HG02798 (cell line): ENCODE results near the gene SUN3.
"Not testable (repeated sequence)": the region's sequence is repeated elsewhere in the genome, so short reads cannot be mapped to it uniquely, and the experiment has no call there.

Experiments
- ATAC-seq: cut with Tn5 transposase; IDR thresholded peaks from one replicate; pipeline ENCODE4 v1.9.1; 2021; ENCODE audit warnings: mild to moderate bottlenecking; ENCODE audit not compliant: unreplicated experiment, poor library complexity

SUN3 gene

GRCh38 chr7:47980648-47981047 lies 48.3 kb downstream of the SUN3 start:
- ATAC-seq, result not testable (repeated sequence)

DNA sequence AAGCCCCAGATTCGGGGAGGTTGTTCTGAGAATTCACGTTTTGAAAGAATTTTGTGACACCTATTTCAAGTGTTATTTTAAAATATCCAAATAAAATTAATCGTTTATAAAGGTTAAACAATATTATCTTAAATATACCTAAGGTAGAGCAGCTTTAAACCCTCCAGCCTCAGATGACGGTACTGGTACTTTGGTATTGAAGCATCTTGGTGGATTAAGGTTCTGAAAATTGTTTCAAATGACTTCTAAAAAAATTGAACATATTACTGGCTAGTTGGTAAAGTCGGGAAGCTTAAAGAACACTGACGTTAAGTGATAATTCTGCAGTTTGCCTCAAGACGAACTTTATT lies 49.1 kb downstream of the SUN3 start:
- ATAC-seq, result no peak

GRCh38 chr7:47979145-47979831 lies 49.6 kb downstream of the SUN3 start, which contains the start of gene HUS1:
TSS of gene HUS1 (minus strand) at chr7:47979615. CDS start at chr7:47979519, 96 bp downstream.
- peak; percentile 99 for ATAC-seq

DNA sequence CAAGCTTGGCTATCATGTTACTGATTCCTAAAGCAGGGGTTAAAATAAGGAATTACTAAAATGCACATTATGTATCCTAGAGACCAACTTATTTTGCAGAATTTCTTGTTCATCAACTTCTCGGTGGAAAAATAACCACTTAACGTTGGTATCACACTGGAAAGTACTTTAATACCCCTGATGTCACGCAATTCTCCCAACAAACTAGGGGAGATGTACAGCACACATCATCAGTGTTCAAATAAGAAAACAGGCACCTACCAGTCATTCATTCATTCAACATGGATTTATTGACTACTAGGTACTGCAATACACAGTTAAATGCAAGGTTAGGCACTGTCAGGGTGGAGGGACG lies 50.1 kb downstream of the SUN3 start:
- no peak for ATAC-seq

DNA sequence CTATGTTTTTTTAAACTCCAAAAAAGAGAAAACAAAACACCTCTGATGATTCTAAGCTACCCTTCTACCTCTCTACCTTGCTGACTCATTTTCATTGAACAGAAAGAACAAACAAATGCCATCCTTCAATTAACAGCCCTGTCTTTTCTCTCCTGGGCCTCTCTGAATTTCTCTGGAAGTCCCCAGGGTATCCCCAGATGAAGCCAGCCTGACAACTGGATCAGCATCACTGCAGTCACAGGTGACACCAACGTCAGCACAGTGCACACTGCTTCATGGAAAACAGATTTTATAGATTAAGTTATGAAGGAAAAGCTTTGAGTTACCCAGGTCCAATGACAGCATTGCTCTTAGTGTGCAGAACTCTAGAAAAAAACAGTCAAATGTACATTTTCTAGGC lies 55.2 kb downstream of the SUN3 start:
- no peak for ATAC-seq

DNA sequence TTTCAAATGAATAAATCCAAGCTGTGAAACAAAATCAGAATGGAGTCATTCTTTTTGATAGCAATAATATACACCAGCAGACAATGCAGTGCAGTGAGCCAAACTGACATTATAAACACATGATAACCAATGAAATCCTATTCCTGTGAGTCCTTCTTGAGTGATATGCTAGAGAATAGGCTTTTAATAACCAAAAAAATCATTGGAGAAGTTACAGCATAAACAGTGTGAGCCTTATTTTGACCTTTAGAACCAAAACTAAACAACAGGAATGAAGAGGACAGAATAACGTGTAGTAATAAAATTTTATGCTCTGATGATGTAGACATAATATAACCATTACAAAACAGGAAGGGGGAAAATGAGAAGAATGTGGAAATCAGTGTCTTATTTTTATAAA lies 58.1 kb downstream of the SUN3 start:
- ATAC-seq, result no peak

DNA sequence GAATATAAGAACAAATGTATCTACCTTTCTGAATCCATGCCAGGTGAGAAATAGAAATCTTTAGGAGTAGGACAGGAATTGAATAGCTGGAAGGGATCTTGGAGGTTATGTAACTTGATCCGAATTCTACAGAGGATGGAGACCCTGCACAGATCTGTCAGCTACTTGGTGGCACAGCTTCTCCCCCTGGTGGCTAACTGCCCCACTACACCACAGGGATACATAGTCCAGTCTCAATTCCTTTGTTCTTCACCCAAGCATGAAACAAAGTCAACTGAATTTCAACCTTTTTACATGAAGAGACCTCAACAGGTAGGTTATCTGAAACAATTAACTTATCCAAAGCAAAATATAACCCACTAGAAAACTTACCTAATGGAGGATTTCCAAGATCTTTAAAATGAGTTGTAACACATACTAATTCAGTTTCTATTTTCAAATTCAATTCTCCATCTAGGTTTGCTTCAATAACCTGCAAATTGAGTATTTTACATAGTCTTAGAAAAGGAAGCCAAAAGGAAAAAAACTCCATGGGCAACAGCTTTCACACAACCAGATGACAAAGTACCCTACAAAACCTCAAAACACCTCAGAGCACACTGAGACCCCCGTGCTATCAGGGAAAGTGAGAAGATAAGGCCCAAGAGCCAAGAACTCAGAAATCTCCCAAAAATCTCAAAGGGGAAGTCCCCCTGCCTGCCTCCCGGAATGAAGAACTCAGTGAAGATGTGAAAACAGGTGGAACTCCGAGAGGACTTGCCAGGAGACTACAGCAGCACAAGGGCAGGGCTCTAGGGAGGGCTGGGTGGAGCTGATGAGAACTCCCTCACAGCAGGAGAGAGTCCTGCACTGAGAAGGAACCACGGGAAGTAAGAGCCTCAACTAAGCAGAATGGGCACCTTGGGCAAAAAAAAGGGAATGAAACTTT lies 59.8 kb downstream of the SUN3 start:
- peak; percentile 89 for ATAC-seq

DNA sequence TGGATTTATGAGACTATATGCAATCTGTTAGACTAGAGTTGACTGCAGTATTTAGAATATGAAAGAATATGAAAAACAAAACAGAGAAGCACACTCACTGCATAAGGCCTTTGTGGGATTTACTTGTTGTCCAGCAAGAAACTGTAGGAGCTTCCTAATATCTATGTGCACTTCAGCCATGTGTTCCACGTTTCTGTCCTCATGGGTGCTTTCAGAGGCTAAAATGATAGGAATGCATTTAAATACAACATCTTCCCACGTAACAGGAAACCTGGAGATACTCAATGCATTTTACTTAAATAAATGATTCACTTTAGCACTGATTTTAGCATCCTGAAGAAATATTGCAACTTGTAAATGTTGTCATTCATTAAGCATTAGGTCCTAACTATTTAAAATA lies 61.2 kb downstream of the SUN3 start:
- no peak for ATAC-seq

DNA sequence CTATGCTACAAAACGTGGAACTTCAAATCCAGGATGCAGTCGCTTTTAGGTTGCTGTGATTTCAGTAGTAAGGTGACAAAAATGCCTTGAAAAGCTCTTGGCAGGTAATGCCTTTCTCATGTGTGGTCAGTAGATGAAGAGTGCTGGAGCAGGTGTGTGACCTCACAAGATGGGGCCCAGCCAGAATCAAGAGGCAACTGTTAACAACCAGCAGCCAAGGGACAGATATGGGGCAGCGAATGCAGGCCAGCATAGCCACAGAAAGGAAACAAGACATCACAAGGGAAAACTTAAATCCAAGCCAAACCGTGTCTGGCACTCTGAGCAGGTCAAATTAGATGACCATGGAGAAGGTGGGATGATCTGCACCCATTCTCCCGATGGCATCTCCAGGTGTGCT lies 61.8 kb downstream of the SUN3 start:
- ATAC-seq, result no peak

DNA sequence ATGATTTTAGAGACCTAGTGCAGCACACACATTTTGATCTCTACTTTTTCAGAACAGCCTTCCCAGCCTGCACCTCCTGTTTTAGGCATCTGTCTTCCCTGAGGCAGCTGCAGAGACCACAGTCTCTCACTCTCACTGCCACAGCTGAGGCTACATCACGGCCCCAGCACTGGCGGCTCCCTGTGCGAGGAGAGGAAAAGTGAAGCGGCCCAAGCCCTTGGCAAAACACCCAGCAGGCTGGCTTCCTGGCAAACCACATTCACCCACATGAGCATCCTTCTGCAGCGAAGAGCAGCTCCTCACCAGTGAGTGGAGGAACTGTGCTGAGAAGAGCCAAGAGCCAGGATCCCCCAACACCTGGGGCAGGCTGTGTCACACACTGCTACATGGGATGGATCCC lies 63.5 kb downstream of the SUN3 start:
- ATAC-seq, result no peak

DNA sequence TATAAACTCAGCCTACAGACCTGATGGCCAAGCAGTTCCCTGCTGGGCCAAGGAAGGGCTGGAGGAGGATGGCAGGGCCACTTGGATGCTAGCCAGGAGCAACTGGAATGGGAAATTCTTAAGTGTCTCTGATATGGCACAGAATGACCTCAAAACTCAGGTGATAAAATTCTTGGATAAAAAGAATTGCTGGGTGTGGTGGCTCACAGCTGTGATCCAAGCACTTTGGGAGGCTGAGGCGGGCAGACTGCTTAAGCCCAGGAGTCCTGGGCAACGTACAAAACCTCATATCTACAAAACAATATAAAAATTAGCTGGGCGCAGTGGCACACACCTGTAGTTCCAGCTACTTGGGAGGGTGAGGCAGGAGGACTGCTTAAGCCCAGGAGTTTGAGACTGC lies 66.6 kb downstream of the SUN3 start:
- ATAC-seq, result no peak

- no peak for ATAC-seq
These were observed 71.8 kb downstream of the SUN3 start for GRCh38 chr7:47957156-47957555.

DNA sequence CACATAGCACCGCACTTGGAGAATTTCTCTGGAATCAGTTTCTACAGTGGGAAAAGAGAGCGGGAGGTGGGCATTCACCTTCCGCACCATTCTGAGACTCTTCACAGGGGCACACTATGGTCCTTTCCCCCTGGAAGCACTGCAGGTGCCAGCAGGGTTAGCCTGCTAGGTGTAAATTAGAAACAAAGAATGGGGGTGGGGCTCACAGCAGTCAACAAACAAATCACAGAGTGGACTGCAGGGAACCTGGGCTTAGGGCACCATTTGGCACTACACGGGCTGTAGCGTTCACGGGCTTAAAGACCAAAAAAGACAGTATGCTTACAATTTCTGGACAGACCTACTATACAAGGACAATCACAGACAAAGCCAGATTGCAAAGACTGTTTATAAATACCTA lies 72.7 kb downstream of the SUN3 start:
- no peak for ATAC-seq

DNA sequence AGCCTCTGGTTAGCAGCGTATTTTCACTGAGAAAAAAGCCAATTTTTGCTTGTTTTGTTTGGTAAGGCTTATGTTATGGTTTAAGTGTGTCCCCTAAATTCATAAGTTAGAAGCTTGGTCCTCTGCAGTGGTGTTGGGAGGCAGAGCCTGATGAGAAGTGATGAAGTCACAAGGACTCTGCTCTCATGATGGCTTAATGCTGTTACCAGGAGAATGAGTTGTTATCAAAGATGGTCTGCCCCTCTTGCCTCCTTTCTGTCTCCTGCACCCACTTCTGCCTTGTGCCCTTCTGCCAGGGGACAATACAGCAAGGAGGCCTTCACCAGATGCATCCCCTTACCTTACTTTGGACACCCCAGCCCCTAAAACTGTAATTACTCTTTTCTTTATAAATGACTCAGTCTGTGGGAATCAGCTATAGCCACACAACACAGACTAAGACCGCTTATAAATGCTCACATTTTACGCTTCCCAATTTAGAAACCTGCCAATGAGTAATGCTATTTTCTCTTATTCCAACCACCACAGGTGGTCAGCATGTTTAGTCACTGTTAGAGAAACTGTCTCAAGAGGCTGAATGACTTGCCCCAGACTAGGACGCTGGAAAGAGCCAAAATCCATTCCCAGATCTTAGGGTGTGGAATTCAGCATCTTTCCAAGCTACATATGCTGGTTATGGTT lies 74.5 kb downstream of the SUN3 start:
- ATAC-seq, result peak; percentile 59

DNA sequence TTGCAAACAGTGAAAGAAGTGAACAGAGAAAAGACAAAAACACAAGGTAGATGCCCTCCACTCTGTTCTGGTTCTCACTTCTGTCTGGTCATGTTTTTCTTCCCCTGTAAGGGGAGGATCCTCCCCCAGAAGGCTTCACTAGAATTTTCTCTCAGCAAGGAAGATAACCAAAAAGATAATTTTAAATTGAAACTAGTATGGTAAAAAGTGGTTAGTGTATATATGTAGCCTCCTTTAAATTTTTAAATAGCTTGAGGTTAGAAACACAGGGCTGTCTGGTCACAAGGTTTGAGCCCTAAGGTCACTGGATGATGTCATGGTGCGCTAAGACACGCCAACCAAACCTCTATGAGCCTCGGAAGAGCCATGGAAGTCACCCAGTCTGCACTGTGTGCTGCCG lies 75.1 kb downstream of the SUN3 start:
- peak; percentile 75 for ATAC-seq

- no peak for ATAC-seq
These were observed 76.7 kb downstream of the SUN3 start for GRCh38 chr7:47952224-47952623.

DNA sequence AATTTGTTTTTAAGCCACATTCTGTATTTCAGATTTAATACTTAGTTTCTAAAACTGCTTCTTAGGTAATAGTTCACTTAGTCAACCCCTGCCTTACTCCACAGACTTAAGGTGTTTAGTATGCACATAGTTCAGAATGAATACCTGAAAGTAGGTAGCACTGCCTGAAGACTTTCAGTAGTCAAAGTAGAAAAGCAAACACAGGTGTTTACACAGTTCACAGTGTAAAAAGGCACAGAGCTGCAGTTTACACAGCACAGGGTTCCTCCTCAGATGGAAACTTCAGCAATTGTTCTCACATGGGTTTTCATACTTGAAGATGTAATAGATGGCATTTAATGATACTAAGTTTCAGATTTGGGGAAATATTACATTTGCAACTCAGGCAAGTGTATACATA lies 77.5 kb downstream of the SUN3 start:
- ATAC-seq, result peak; percentile 24

DNA sequence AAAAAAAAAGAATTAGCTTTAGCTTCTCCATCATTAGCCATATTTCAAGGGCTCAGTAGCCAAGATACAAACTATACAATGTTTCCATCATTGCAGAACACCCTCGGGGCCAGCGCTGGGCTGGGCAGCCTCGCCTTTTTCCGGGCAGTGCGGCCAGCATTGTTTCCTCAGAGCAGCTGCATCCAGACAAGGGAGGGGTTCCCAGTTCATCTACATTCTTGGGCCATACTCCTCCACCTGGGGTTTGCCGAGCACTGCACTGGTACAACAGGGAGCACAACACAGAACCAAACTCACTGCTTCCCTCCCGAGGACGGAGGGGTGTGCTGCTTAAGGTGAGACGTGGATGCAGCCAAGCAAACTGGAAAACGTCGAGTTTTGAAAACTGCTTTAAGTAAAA lies 78.2 kb downstream of the SUN3 start:
- no peak for ATAC-seq

DNA sequence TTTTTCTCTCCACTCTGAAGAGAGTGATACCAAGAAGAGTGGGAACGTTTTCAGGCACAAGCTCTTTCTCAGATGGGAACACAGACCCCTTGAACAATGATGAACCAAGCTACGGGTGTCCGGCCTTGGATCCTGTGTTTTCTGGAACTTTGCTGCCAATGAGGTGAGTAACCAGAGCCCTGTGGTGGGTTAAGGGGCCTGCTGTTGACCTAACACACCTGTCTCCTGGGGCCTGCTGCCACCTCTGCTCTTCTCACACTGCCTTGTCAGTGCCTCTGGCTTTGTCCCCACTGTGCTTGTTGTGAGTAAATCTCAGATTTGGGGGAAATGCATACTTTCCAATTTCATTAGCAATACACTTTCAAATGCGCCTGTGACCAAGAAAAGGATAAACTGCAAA lies 79.2 kb downstream of the SUN3 start:
- ATAC-seq, result no peak

DNA sequence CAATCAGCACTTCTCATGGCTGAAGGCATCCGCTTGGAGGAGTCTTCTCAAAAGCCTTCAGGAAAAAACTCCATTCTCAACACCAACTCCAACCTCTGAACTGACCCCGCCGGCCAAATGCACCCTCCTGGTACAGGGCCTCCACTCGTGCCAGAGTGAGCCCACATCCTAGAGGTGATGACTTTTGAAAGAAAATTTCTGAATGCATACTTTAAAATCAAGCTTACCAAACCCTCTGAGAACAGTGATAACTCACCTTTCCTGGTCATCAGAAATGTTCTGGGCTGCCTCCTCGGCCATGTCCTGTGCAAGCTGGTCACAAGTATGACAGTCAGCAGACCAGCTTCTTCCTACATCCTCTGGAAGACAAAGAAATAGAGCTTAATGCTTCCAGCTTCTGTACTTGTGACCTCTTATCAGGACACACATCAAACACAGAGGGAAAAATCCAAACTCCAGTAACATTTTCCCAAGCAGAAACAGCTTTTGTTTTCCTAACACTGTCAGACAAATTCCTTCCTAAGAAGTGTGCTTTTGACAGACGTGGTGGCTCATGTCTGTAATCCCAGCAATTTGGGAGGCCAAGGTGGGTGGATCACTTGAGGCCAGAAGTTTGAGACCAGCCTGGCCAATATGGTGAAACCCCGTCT lies 80.6 kb downstream of the SUN3 start, which contains the start of gene PKD1L1:
Gene PKD1L1 (minus strand): TSS at position 326 of the 650 bp plus-strand sequence. CDS start 26 bp downstream, at position 300.
- ATAC-seq, result no peak

- no peak for ATAC-seq
These were observed 81.6 kb downstream of the SUN3 start for GRCh38 chr7:47947355-47947749.
